HG03378 (cell line): Measurements from ENCODE around the gene PCNX2.
A peak's percentile ranks its signal among the peaks of the same experiment; 100 is the strongest.

Source experiments
- ATAC-seq: cut with Tn5 transposase; IDR thresholded peaks from one replicate; pipeline ENCODE4 v1.9.1; 2021; ENCODE audit warnings: mild to moderate bottlenecking, moderate library complexity; ENCODE audit not compliant: unreplicated experiment

The PCNX2 gene

GRCh38 chr1:233268389-233269022 is 27.0 kb downstream of the PCNX2 start:
- no peak for ATAC-seq

GRCh38 chr1:233261695-233262094 is 33.8 kb downstream of the PCNX2 start:
- no peak for ATAC-seq

- peak; percentile 97 for ATAC-seq
Measured at GRCh38 chr1:233261206-233261605, 34.3 kb downstream of the PCNX2 start.

- no peak for ATAC-seq
Measured at GRCh38 chr1:233257786-233258185, 37.7 kb downstream of the PCNX2 start.

- ATAC-seq: no peak
Measured at GRCh38 chr1:233256789-233257188, 38.7 kb downstream of the PCNX2 start.

GRCh38 chr1:233256191-233256590 is 39.3 kb downstream of the PCNX2 start:
- no peak for ATAC-seq

- no peak for ATAC-seq
Measured at GRCh38 chr1:233255145-233255544, 40.4 kb downstream of the PCNX2 start.

GRCh38 chr1:233253832-233254331 is 41.6 kb downstream of the PCNX2 start:
- ATAC-seq: no peak

- ATAC-seq: no peak
Measured at GRCh38 chr1:233253231-233253831, 42.2 kb downstream of the PCNX2 start.

GRCh38 chr1:233252441-233252840 is 43.1 kb downstream of the PCNX2 start:
- no peak for ATAC-seq

GRCh38 chr1:233251201-233251720 is 44.3 kb downstream of the PCNX2 start:
- no peak for ATAC-seq

- no peak for ATAC-seq
Measured at GRCh38 chr1:233248014-233248413, 47.5 kb downstream of the PCNX2 start.

GRCh38 chr1:233246965-233247364 is 48.6 kb downstream of the PCNX2 start:
- ATAC-seq: no peak

- no peak for ATAC-seq
Measured at GRCh38 chr1:233245191-233245765, 50.2 kb downstream of the PCNX2 start.

- no peak for ATAC-seq
Measured at GRCh38 chr1:233244183-233244582, 51.3 kb downstream of the PCNX2 start.

- no peak for ATAC-seq
Measured at GRCh38 chr1:233242827-233243483, 52.6 kb downstream of the PCNX2 start.

- ATAC-seq: no peak
Measured at GRCh38 chr1:233241759-233242158, 53.8 kb downstream of the PCNX2 start.

- ATAC-seq: no peak
Measured at GRCh38 chr1:233240829-233241682, 54.5 kb downstream of the PCNX2 start.

- ATAC-seq: no peak
Measured at GRCh38 chr1:233240371-233240770, 55.2 kb downstream of the PCNX2 start.

GRCh38 chr1:233238884-233239431 is 56.6 kb downstream of the PCNX2 start:
- ATAC-seq: no peak
